GM18498 (cell line): ENCODE measurements around the gene RABGAP1L.

Experiments
- ATAC-seq: cut with Tn5 transposase; IDR thresholded peaks from one replicate; pipeline ENCODE4 v1.9.1; 2021; ENCODE audit warnings: mild to moderate bottlenecking, moderate library complexity; ENCODE audit not compliant: unreplicated experiment

The RABGAP1L gene

DNA sequence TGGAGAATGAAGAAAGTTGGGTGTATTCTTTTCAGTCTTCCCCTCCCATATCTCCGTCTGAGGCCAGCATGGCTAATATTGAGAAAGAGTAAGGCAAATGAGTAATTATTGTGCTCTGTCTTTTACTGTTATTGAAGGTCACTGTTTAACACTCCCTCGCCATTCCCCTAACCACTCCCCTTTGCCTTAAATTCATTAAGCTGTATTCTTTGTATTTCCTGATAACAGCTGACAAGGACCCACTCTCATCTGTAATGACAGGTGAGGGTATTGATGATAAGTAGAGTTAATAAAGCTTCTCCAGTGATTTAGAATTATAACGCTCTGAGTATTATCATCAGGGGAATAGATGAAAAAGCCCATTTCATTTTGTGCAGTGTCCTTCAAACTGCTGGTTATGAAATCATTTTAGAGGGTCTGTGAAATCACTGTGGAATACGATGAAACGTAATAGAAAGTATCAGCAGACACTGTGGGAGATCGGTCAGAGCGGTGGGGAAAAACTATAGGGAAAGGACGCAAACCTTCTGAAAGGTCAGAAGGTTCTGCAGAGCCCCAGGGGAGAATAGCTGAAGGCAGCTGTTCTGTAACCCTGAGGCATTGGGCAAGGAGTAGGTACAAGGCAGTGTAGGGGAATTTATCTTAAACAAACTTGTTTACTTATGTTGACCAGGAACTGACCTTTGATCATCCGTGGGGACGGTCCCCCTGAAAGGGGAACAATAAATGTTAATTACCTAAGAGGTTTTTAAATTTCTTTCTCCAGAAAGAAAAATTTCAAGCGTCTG is 794.2 kb downstream of the RABGAP1L start:
- ATAC-seq: peak; percentile 43

DNA sequence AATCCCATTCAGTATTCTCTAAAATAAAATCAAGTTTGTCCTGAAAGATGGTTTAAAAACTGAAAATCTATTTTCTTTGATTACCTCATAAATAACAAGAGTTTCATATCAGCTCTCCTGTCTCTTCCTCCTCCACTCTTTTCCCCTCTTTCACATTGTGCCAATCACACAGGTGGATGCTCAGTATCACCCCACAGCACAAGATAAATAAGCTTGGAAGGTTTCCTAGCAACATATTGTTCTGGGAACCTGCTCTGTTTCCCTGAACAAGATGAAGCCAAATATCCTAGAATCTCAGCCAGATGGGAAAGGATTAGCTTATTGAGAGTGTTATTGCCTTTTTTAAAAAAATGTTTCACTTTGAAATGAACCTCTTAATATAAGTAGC is 794.7 kb downstream of the RABGAP1L start:
- ATAC-seq: no peak

DNA sequence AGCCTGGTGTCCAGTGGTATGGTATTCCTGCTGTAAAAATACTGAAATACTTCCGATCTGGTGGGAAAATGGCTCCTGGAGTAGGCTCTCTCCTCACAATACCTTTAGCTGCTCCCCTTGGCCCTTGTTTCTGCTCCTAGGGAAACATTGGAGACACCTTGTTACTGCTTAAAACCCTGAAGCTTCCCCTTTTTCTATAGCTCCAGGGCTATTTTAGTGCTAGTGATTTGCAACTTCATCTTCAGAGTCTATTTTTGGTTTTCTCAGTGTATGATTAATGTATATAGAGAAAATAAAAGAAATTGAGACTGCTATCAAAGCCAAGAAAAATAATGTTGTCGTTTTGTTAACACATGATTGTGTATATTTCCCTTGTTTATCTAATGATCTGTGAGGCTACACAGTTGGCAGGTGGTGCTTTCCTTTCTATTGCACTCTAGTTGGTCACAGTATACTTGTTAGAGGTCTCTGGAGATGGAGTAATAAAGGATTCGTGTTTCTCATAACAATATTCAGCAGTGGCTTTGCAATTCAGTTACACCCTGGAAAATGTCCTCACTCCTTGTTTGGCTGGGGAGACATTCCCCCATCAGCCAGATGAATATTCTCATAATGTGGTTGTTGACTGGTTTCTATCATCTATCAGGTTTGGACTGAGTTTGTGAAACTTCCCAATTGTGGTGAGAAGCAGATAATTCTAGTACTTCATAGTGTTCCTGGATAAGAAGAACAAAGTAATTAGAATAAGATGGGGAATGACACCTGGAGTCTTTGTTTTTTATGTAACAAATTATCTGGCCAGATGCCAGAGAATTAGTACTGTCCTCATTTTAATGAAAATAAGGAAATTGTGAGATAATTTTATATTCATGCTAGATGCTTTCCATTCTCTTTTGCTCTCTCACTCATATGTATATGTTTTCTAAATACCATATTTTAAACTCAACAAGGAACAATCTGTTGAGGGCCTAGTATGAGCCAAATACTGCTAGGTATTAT is 795.6 kb downstream of the RABGAP1L start:
- no peak for ATAC-seq

DNA sequence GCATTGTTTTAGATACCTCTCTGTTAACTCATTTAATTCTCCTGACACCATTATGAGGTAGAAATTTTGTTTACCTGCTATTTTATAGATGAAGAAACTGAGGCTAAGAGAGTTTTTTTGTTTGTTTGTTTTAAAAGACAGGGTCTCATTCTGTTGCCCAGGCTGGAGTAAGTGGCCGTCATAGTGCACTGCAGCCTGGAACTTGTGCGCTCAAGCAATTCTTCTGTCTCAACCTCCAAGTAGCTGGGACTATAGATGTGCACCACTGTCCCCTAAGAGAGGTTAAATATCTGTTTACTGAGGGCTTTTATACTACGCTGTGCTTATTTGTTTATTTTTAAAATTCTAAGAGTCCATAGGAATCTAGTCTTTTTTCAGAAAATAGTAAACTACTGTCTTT is 796.8 kb downstream of the RABGAP1L start:
- ATAC-seq: no peak

DNA sequence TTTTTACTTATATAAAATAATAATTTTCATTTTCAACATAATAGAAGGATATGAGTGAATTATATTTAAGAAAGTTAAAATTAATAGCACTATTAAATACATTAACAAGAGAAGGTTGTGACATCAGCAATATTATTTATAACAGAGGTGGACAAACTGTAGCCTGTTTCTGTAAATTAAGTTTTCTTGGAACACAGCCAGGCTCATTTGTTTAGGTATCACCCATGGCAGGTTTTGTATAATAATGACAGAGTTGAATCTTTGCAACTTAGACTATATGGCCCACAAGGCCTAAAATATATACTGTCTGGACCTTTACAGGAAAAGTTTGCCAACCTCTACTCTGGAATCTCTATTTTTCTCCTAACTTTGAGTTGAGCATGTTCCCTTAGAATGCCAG is 797.7 kb downstream of the RABGAP1L start:
- no peak for ATAC-seq

DNA sequence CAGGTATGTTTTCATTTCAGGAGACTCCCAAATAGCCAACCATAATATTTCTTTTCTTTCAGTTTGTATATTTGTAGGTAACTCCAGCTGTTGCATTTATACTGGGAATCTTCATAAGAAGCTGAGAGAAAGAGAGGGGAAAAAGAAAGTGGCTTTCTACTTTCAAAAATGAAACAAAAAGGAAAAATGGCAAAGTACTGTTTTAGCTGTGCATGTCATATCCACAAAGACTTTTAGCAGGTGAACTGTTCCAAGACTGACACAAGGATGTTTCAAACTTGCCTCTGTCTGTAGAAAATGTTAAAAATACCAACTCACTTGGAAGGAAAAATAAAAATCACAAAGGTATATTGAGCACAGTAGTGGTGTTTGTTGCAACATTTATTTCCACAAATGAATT is 798.5 kb downstream of the RABGAP1L start:
- peak; percentile 40 for ATAC-seq

DNA sequence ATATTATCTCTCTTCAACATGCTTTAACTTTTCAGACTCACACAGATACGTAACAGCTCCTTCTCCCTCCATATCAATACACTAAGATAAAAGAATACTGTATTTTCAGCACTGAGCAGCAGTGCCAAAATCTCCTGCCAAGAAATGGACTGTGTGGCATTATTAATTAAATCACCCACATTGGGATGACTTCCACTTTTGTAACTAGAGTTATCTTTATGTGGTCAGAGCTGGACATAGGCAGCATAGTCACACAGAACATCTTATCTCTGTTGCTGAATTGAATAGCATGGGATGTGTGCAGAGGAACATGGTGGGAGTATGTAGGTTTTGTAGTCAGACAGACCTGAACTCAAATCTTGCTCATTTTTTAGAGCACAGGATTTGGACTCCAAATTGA is 799.1 kb downstream of the RABGAP1L start:
- ATAC-seq: no peak

DNA sequence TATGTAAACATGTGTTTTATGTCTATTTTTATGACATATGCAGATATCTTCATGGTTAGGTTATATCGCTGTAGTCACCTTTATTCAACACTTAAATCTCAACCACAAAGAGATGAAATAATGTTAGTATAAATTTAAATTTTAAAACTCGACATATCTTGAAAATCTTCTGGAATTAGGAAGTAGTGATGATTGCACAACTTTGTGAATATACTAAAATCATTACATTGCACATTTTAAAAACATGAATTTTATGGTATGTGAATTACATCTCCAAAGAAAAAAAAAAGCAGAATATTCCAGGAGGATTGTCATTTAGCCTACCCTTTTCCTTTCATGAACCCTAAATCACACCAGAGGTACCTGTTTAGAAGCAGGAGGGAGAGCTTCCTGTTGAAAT is 801.0 kb downstream of the RABGAP1L start:
- no peak for ATAC-seq

DNA sequence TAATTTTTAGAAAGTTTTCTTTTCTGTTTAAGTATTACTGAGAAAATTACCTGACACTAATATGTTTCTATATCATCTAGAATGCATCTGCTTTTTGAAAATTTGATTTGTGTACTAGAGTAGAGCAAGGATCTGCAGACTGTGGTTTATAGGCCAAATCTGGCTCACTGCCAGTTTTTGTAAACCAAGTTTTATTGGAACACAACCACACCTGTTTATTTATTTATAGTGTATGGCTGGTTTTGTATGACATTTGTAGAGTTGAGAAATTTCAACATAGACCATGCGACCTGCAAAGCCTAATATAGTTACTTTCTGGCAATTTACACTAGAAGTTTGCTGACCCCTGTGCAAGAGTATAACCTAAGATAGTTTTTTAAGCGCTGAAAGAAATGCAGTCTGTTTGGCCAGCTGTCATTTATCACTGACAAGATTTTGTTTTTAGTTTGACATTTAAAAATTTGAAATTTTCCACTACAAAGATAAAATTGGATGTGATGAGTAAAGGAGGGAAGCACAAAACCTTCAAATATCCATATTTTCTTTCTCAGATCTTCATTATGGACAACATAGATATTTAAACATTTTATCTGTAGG is 804.3 kb downstream of the RABGAP1L start:
- ATAC-seq: no peak

DNA sequence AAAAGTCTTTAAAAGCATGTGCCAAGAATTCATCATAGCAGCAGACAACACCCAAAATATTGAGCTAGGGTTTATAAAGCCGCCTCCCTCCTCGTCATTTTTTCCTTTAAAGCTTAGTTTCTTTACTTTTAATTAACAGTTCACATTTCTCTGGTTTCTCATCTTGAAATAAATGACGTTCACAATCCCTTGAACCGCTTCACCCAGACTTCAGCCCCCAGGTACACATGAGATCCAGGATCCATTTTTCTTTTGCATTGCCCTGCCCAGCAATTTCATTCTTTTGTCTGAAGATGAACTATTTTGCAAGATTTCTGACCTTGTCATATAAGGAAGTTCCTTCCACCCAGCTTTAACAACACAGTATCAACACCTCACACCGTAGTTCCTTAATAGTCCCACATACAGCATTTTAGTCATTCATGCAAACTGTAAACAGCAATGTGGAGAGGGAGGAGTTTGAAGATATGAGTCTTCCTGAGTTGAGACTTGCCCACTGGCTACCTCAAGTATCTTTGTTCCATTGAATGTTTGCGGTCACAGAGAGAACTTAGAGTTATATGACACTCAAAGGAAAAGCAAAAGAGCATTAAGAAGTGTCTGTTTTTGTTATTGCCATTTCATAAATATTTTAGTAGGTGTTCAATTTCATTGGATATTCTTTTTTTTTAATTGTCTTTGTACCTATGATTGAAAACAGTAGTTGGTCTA is 805.1 kb downstream of the RABGAP1L start:
- no peak for ATAC-seq

DNA sequence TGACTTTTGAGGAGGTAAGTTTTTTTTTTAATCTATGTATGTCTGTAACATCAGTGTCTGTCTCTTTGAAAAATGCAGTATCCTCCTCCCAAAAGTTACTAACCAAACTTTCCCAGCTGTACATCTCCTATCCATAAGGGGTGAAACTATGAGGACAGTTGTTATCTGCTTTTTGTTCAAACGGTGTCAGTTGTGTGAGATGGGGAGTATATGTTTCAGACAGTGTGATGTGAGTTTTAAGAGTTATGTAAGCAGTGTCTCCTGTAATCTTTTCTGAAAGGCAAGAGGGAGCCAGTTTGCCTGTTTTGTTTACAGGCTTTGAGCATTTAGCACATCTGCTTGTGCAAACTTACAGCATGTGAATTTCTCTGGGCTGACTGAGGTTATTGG is 805.6 kb downstream of the RABGAP1L start:
- no peak for ATAC-seq

DNA sequence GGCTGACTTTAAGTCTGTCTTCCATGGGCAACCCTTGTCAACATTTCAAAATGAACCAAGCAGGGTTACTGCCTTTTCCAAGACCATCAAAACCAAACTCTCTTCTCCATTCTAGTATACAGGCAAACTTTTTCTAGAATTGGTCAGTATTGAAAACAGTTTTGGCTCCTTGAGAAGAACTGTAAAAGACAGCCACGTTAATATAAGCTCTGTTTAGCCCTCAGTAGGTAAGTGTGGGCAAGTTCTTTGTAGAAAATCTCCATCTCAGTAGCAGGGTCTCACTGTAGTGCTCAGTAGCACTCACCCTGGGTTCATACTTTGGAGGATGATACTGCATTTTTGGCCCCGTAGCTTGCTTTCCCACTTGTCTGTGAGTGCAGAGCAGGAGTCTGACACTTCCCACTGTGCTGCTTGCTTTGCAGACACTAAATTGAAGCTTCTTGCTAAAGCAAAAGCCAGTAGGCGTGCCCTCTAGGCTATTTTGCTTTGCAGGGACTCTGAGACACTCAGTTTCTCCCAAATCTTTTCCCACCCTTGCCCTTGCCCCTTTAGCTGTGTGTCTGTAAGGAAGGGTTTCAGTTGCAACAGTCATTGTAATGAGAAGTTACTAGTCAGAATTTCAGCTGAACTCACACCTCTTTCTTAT is 806.2 kb downstream of the RABGAP1L start:
- ATAC-seq: no peak

DNA sequence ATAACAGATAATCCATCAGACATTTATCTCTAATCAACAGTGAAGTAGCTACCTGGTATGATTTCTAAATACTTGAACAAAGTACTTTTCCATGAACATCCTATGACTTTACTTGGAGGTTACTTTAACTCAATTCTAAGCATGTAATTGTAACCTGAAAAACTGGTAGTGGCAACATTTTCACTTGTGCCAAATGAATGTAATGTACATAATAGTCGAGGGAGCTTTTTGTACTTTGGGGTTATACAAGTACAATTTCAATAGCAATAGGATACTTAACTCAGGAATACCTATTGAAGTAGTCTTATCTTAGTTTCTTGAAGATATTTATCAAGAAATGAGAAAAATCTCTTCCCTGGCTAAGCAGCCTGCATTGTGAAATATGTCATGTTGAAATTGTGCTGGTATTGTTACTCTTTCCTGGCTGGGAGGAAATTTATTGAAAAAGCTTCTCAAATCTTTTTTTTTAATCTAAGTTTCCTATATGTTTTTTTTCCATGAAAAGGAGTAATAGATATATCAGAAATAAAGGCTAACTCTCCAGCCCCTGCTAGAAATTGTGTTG is 806.8 kb downstream of the RABGAP1L start:
- no peak for ATAC-seq

DNA sequence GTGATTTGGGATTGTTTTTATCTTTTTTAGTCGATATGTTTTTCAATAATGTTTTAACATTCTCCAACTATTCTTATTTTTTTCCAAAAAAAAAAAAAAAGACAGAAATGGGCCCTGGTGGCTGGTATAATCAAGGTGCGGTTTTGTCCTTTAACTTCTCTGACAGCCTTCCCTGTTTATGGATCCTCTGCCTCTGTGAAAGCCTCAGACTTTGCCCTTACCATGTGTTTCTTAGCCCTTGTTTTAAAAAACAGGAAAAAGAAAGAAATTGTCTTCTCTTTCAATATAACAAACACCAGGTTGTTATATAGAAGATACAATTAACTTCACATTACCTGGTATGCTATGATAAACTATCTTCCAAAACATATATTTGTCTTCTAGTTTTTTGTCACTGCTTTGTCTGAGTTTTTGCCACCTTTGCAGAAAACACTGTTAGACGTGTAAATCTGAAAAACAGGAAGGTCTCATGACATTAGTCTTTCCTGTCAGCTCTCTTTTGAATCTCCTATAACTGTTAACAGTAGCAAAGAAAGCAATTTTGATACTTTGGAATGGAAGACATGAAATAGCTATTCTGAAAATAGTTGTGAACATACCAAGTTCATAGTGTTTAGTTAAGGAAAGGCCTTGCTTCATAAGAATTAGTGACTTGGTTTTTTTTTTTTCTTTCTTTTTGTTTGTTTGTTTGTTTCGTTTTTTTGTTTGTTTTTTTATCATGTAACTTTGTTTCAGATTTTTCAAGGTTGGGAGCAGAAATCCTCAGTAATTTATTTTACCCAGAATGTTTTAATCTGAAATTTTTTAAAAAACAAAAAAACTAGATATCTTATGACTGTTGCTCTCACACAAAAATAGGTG is 808.8 kb downstream of the RABGAP1L start:
- ATAC-seq: no peak

DNA sequence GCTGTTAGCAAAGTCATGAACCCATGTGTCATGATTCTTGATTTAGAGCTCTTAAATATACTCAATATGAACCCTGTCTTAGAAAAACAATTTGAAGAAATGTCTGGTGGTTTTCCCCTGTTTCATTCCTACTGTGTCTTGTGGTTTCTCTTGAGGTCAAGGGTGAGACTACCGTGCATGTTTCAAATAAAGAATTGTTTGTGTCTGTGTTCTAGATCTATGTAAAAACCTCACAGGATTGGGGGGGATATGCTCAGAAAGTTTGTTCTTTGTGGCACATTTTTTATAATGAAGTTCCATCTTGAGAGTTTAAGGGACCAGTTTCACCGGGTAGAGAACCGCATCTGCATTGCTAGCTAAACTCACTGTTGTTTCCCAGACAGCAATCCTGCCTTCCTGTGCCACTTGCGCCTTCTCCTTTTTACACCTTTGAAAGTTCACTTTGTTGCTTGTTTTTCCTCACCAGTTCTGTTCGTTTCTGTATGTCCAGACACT is 809.5 kb downstream of the RABGAP1L start:
- peak; percentile 68 for ATAC-seq

DNA sequence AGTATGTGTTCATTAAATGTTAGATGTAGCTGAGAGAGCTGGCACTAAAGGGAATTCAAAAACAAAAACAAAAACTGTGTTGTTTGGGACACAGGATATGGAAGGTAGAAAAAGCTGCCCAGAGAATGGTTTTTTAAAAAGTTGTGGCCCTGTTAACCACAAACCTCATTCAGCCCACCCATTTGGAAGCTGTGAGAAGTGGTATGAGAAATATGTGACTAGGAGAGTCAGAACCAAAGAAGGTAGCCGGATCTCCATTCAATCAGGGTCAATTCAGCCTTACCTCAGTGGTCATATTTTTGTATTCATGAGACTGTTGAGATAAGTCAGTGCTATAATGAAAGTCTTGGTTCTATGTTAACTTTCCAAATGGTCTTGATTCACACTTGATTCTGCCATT is 810.7 kb downstream of the RABGAP1L start:
- peak; percentile 46 for ATAC-seq

DNA sequence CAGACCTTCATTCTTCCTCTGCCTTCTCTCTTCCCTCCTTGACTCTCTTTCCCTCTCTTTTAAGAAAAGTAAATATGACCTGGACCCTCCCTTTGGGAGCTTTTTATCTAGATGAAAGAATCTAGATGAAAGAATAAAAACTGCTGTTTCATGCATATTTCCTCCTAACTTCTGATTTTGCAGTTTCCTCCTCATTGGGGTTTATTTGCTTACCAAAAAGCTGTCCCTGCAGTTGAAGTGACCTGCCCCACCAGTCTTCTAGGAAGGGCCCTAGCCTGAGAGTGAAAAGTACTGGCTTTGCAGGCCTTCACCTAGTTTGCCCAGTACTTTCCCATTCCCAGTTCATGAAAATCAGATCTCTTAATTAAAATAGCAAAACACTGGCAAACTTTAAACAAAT is 812.1 kb downstream of the RABGAP1L start:
- no peak for ATAC-seq

DNA sequence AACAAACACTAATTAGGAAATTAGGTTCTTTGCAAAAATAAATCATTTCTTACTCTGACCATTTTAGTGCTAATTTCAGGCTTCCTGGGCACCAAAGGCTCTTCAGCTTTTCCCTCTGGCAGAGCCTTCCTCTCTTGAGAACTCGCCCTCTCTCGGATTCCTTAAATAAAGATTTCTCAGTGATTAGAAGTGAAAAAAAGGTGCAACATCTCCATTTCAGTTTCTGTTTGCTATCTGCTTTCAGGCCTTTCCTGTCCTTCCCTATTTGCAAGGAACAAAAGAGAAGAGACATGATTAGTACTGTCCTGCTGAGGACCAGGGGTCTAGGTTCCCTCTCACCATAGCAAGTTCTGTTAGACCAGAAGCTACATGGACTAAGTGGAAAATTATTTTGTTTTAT is 812.6 kb downstream of the RABGAP1L start:
- no peak for ATAC-seq

DNA sequence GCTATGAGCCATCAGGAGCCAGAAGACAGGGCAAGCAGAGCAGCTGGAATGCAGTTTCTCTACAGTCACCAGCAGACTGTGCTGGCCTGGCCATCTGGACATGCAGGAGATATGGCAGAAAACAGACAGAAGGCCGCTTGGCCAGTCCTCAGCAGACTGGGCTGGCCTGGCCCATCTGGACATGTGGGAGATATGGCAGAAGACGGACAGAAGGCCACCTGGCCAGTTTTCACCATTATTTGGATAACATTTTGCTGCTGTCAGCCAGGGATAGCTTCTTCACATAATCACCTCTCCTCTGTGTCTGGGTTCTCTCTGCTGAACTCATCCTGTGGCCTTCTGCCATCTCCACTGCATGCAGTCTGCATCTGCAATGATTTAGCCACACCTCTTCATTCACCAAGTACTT is 815.4 kb downstream of the RABGAP1L start:
- no peak for ATAC-seq
